Posterior cingulate gyrus (tissue), 11 donors: Measurements from ENCODE around the gene CDKN1B.
A peak's percentile ranks its signal among the peaks of the same experiment; 100 is the strongest.

Experiments used
- DNase-seq, 10 donors: peaks; one replicate each; pipeline versions ENCODE4 v3.0.0 to v3.0.0-alpha.2; 2020 to 2021; ENCODE audit warnings: mixed read lengths in 3 of 10
- intact Hi-C: fragments of 100-400 bp; cut with DNase I; formaldehyde crosslinking; loops from one replicate; pipeline ENCODE4 v1.15.1; 2023

CDKN1B gene

GRCh38 chr12:12716793-12717585 lies at the start of gene CDKN1B:
Gene CDKN1B, plus strand, starts transcription at chr12:12717368. Its CDS starts 472 bp downstream, at chr12:12717840.
- intact Hi-C loops = loop anchor here (1.0 kb wide), 1 partner anchor 8 kb away; no protein-coding TSS in a partner anchor
- peak; percentile 82 to 97 (median 88) for DNase-seq

DNA sequence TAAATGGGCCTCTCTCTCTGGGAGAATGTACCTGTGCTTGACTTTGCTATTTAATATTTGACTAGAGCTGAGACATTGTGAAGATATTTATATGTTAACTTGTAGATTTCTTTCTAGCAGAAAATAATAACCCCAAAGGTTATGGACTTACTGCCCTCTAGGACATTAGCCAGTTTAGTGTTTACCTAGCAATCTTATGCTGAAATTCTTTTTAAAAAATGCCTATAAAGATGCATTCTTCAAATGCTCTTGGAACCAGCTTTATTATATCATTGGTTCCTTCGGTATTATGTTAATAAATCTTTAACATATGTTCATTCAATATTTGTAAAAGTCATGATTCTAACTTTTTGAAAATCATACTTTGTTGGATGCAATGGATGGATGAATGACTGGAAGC lies 49.2 kb upstream of the CDKN1B start:
- no peak for DNase-seq
- intact Hi-C loops = no loop called here

- intact Hi-C loops = no loop called here
- peak in 1 of 10 donors; percentile 72 for DNase-seq
These were observed 48.1 kb upstream of the CDKN1B start for GRCh38 chr12:12669020-12669419.

DNA sequence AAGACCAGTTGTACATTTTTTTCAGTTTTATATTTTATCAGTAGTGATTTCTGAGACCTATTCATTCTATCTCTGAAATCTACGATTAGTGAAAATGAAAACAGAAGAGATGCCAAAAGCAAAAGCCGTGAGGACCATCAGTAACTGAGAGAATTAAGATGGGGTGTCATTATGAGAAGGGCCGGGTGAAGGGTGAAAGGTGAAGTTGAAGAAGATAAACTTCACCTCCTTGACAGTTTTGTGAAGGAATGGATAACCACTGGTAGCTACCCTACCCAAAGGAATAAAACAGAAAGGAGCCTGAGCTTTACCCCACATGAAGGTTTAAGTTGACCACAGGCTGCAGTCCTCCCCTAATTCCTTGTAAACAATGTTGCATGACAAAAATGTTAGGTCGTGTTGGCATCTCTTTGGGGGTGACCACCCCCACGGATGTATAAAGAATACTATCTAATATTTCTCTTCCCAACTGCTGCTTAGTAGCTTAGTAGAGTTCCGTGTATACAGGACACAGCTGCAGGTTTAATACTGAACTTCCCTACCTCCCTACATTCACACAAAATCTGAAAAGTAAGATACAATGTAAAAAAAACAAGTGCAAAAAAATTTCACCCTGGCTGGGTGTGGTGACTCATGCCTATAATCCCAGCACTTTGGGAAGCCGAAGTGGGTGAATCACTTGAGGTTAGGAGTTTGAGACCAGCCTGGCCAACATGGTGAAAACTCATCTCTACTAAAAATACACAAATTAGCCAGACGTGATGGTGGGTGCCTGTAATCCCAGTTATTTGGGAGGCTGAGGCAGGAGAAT lies 45.1 kb upstream of the CDKN1B start:
- intact Hi-C loops = no loop called here

DNA sequence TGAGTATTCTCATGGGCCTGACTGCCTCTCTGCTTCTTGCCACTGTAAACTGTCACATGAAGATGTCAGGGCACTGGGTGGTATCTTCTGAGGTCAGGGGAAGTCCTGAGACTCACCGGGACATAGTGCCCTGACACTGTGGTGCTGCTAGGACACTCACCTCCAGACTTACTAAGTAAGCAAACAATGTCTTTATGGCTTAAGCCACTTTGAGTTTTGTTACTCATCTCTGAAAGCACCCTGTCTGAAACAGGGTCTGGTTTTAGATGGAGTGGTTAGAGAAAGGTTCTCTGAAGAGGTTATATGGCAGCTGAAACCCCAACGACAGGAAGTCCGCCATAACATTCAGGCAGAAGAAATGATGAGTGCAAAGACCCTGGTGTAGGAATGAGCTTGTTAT lies 43.9 kb upstream of the CDKN1B start:
- intact Hi-C loops = no loop called here
- DNase-seq = no peak

More for the DNA sequence above, 45.1 kb upstream of the CDKN1B start:
- no peak for DNase-seq

DNA sequence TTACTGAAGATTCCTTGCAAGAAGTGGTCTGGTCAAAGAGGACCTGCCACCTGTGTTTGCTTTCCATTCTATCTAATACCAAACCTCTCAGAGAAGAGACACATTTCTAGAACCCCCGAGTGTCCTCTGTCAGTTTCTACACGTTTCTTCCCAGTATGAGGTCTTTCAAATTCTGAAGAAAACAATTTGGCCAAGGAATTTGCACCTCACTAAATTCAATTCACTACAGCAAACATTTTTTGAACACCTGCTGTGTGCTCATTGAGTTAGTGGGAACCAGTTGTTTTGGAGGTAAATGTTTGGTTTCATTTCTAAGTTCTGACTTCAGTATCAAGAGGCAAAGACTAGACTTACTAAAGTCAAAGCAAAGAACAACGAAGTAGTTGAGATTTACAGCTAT lies 40.6 kb upstream of the CDKN1B start:
- intact Hi-C loops = no loop called here
- no peak for DNase-seq

DNA sequence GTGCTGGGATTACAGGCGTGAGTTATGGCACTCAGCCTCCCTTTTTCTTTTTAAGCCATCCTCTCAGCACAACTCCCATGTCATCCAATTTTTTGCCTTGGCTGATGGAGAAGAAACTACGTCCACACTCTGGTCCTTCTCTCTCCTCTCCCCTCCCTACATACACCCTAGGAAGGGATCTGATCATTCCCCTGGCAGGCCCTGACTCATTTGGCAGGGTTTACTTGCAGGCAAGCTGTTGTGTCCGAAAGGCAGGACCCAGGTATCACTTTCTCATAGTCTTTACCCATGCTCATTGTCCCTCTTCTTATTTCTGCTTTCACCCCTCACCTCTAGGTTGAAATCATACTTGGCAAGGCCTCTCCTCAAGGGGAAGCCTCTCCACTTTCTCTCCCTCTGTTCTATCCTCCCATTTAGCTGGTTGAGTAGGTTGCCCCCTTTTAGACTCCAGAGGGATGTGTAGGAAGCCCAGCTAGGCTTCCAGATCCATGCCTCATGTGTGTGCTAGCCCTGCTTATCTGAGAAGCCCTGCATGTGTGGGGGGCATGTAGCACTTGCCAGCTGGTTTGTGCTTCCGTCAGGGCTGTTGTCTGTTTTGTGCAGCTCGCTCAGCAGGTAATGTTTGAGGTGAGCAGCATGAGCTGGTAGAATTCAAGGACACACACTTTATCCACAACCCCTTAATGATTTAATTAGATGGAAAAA lies 36.0 kb upstream of the CDKN1B start:
- intact Hi-C loops = no loop called here
- DNase-seq = no peak

GRCh38 chr12:12682284-12682683 lies 34.9 kb upstream of the CDKN1B start:
- intact Hi-C loops = no loop called here
- DNase-seq = no peak

GRCh38 chr12:12683136-12683697 lies 34.0 kb upstream of the CDKN1B start:
- intact Hi-C loops = no loop called here

DNA sequence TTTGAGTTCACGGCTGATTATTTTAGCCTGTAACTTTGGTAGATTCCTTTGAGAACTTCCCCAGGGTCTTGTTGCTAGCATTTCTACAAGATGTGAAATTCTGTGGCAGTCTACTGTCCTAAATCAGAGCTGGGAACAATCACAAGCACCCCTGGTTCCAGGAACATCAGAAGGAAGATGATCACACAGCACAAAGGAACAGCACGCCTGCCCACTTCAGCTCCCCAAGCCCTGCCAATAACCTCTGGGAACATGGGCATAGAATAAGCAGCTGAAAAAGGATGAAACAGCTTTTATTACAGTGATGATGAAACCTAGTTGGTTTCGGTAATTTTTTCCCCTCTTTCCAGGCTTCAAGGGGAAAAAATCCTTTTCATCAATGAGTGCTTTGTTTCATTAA lies 33.4 kb upstream of the CDKN1B start:
- peak in 3 of 10 donors; percentile 14 to 73 (median 29) for DNase-seq
- intact Hi-C loops = no loop called here

More at GRCh38 chr12:12683136-12683697, 34.0 kb upstream of the CDKN1B start:
- no peak for DNase-seq

DNA sequence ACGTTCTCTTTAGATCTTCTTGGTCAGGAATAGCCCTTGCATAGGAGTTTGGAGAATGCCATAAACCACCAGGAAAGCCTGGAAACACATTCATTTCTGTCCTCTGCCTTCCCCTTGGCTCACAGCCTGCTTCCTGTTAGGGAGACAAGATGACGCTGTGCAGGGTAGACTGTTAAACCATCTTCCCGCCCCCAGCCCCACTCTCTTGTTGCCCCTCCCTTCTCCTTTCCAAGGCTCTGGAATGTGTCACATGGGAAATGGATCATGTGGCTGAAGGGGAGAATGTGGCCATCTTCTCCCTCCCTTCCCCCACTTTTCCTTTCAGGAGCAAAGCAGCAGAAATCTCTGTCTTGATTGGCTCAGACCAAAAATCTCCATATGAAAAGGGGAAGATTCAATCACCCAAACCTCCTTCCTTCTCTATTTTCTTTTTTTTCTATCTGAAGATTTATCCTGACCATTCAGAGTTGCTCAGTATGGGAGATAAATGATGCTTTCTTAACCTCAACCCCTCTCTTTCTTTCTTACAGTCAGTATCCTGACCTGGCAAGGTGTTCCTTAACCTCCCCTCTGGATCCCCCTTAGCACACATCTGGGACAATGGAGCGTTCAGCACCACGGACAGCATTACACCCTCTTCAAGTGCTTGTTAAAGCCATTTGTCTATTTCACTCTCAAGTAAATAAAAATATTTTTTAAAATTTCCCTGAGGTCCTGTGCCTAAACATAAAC lies 32.6 kb upstream of the CDKN1B start:
- DNase-seq = peak; percentile 33 to 92 (median 72)
- intact Hi-C loops = no loop called here

DNA sequence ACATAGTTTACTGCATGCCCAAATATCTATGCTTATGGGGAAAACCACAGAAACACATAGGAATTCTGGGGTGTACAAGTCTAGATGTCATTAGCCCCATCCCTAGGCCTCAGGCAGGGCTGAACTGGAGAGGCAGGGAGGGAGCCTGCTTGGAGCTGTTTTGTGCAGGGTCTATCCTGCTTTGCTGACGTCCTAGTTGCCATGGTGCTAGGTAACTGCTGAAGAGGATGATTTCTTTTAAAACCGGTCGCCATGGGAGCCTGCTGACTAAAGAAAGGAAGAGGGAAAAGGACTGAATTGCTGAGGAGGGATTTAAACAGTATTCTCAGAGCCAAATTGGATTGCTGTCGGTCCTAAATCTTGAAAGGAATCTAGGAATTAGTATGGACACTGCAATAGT lies 31.9 kb upstream of the CDKN1B start:
- intact Hi-C loops = no loop called here
- DNase-seq = peak in 9 of 10 donors; percentile 13 to 92 (median 51)

GRCh38 chr12:12686472-12686871 lies 30.7 kb upstream of the CDKN1B start:
- intact Hi-C loops = no loop called here
- DNase-seq = no peak

DNA sequence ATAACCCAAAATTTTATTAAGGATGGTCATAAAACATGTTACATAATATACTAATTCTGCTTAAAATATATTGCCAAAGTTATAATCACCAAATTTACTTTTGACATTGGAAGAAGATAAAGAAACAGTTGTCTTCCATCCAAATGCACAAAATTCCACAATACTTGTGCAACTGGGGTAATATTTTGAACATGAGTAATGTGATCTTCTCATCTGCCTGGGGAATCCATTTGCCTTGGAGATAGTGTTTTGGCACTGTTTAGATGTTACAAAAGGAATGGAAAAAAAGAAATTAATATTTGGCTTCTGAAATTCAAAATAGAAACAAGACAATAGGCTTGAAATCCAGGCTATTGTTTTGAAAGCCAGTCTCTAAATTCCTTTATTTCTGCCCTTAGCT lies 30.2 kb upstream of the CDKN1B start:
- no peak for DNase-seq

GRCh38 chr12:12689647-12690300 lies 27.4 kb upstream of the CDKN1B start:
- no peak for DNase-seq
- intact Hi-C loops = no loop called here

More for the DNA sequence above, 30.2 kb upstream of the CDKN1B start:
- intact Hi-C loops = no loop called here

DNA sequence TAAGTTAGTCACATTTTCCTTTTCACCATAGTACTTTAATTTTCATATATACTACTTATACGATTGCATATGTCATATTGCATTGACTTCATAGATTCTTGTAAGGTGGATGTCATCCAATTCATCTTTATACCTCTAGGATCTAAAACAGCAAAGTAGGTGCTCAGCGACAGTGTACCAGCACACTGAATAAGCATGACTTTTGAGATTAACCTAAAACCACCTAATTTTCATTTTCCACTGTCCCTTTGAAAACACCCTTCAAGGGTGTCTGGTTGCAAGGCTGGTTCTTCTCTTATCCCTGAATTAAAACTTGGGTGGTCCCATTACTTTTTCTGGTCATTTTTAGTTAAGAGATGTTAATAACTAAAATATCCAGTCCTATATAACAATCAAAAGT lies 25.6 kb upstream of the CDKN1B start:
- intact Hi-C loops = no loop called here
- DNase-seq = no peak

GRCh38 chr12:12693111-12693671 lies 24.0 kb upstream of the CDKN1B start:
- no peak for DNase-seq
- intact Hi-C loops = no loop called here

DNA sequence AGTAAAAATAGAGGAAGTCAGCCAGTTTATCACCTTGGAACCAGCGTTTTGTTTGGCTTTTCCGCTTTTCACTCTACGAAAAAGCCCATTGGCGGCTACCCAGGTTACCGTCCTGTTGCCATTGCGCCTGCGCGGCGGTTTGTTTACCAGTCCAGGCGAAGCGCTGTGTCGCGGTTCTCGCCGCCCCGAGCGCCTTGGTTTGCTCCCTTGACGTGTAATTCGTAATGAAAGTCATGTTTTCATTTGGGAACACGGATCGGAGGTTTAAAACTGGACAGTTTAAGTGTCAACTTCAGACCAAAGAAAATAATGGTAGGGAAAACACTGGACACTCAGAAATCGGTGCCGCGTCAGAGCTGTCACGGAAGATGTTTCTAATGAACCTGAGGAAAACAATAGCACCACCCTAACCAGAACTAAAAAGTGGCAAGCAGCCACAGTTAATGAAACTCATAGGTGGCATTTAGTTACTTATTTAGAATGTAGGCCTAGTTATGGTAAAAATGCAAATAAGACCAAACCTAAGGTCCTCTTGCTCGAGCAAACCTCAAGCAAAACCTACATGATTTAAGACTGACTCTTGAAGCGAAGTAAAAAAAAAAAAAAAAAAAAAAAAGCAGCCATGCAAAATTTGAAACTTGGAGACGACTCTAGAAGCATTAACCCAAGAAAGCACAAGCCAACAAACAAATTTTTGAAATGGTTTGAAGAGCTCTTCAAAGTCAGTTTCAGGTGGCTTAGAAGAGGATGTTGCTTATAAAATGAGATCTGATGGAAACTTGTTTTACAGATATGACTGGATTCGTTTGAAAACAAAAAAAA lies 20.4 kb upstream of the CDKN1B start:
- DNase-seq = peak; percentile 83 to 98 (median 90)
- intact Hi-C loops = loop anchor here (5.0 kb wide), 2 partner anchors 84 to 134 kb away; partner anchors contain the start of genes CREBL2 and DUSP16
